ENCODE measurements around the gene E2F4. TPM values are rescaled to one million over a fixed set of nuclear protein-coding genes. Genes with fewer than 3 reads are reported as not detected.
A peak's percentile ranks its signal among the peaks of the same experiment; 100 is the strongest.

Gene E2F4
- total RNA-seq, 1 donor from 2014 or later = 66.5 TPM

DNA sequence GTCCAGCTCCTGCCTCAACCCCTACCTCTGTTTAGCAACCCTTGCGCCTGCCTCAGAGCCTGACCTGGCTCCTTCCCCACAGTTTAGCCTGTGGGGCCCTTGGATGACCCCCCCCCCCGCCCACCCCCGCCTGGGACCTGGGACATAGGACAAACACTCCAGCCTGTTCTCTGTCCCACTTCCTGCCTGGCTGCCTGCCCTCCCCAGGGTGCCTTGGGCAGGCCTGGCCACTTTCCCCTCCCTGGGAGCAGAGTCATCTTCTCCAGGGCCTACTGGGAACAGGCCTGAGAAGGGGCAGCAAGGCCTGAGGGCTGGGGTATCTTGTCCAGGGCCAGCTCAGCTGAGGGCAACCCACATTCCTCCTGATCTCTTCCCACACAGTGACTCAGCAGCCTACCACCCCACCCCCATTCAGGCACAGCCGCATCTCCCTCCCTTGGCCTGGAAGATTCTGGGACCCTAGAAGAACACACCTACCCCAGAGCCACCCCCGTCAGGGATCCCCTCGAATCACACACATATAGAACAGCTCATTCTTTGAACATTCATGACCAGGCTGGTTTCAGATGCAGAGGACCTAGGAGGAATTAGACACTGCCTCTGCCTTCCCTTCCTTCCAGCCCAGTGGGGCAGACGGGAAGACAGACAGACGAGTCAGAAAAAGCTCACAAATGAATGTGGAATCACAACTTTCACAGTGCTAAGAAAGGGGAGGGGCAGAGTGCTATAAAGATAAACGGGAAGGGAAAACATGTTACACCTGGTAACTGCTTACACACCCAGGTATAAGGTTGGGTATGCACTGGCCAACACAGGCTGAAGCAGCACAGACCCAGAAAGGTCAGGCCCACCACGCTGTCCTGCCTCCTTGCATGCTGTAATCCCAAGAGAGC lies 49.3 kb downstream of the E2F4 start:
- ATAC-seq (peak; percentile 71 to 80), DNase-seq (peak; percentile 90)
- Histone ChIP-seq H3K4me1 (peaks cover 70% of the 10 kb centered on the region), H3K36me3 (peaks cover 33% of the 10 kb centered on the region), H3K4me3 (peak overlapping the region; percentile 11), H3K27ac (peak overlapping the region; percentile 93), H3K9me3 (no peaks in the 10 kb centered on the region), H3K27me3 (ENCODE audit: low read depth) (no peaks in the 10 kb centered on the region)
- intact Hi-C loops (cut with DNase I) = no loop called here
- TF ChIP-seq, protein P1, sequence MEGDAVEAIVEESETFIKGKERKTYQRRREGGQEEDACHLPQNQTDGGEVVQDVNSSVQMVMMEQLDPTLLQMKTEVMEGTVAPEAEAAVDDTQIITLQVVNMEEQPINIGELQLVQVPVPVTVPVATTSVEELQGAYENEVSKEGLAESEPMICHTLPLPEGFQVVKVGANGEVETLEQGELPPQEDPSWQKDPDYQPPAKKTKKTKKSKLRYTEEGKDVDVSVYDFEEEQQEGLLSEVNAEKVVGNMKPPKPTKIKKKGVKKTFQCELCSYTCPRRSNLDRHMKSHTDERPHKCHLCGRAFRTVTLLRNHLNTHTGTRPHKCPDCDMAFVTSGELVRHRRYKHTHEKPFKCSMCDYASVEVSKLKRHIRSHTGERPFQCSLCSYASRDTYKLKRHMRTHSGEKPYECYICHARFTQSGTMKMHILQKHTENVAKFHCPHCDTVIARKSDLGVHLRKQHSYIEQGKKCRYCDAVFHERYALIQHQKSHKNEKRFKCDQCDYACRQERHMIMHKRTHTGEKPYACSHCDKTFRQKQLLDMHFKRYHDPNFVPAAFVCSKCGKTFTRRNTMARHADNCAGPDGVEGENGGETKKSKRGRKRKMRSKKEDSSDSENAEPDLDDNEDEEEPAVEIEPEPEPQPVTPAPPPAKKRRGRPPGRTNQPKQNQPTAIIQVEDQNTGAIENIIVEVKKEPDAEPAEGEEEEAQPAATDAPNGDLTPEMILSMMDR (IDR thresholded peaks at IDR 0.05) = no peak

DNA sequence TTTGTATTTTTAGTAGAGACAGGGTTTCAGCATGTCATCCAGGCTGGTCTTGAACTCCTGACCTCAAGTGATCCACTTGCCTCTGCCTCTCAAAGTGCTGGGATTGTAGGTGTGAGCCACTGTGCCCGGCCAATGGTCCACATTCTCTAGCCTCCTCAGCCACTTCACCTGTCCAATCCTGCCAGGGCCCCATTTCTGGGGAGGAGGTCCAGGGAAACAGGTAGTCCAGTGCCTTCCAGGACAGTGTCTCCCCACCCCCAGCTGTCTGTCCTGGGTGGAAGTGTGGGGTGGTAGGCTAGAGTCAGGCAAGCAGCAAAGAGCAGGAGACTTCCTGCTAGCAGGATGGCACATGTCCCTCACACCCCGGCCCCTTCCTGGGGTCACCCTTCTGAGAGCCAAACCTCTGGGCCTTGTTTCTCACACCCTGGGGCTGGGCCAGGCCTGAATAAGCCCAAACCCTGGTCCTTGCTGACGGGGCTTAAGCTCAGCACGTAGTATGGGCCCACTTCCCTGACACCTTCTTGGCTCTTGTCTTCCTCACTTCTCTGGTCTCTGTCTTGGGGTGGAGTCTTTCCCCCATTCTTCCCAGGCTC lies 50.3 kb downstream of the E2F4 start:
- Histone ChIP-seq H3K36me3 (peaks cover 24% of the 10 kb centered on the region), H3K4me1 (peaks cover 70% of the 10 kb centered on the region), H3K9me3 (no peaks in the 10 kb centered on the region), H3K27ac (peak overlapping the region; percentile 93), H3K4me3 (no peak overlapping the region), H3K27me3 (ENCODE audit: low read depth) (no peaks in the 10 kb centered on the region)
- no peak for ATAC-seq
- TF ChIP-seq, protein P1 (IDR thresholded peaks at IDR 0.05) = no peak
- peak; percentile 69 for DNase-seq
- intact Hi-C loops (cut with DNase I) = no loop called here

- Histone ChIP-seq H3K9me3 (no peaks in the 10 kb centered on the region), H3K27ac (peak overlapping the region; percentile 93), H3K4me1 (peaks cover 80% of the 10 kb centered on the region), H3K4me3 (peak overlapping the region; percentile 99), H3K27me3 (ENCODE audit: low read depth) (no peaks in the 10 kb centered on the region), H3K36me3 (peaks cover 11% of the 10 kb centered on the region)
- TF ChIP-seq, protein P1 (IDR thresholded peaks at IDR 0.05) = no peak
- no peak for ATAC-seq
- DNase-seq = peak; percentile 64
- intact Hi-C loops (cut with DNase I) = no loop called here
These were observed 51.5 kb downstream of the E2F4 start for GRCh38 chr16:67243481-67243880.

- intact Hi-C loops (cut with DNase I) = no loop called here
- Histone ChIP-seq H3K9me3 (no peaks in the 10 kb centered on the region), H3K4me3 (peak overlapping the region; percentile 99), H3K36me3 (no peaks in the 10 kb centered on the region), H3K4me1 (peaks cover 84% of the 10 kb centered on the region), H3K27me3 (ENCODE audit: low read depth) (peaks cover 6% of the 10 kb centered on the region), H3K27ac (peak overlapping the region; percentile 93)
- peak in 1 of 2 donors; percentile 15 for ATAC-seq
- peak; percentile 89 for DNase-seq
- TF ChIP-seq, protein P1 (IDR thresholded peaks at IDR 0.05) = no peak
These were observed 52.6 kb downstream of the E2F4 start for GRCh38 chr16:67244387-67245185.

DNA sequence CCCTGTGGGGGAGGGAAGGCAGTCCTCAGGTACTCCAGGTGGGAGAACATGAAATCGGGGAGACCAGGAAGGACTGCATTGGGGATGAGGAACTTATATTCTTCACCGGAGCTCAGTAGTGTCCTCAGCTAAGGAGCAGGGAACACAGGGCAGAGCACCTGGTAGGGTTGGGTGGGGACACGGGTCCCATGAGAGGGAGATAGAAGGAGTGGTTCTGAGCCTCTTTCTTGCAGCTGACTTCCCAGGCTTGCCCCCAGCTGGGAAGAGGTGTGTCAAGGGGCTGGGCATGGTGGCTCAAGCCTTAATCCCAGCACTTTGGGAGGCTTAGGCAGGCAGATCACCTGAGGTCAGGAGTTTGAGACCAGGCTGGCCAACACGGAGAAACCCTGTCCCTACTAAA lies 53.2 kb downstream of the E2F4 start:
- Histone ChIP-seq H3K27me3 (ENCODE audit: low read depth) (peaks cover 6% of the 10 kb centered on the region), H3K27ac (peak overlapping the region; percentile 93), H3K9me3 (no peaks in the 10 kb centered on the region), H3K4me1 (peaks cover 81% of the 10 kb centered on the region), H3K36me3 (no peaks in the 10 kb centered on the region), H3K4me3 (peak overlapping the region; percentile 99)
- intact Hi-C loops (cut with DNase I) = no loop called here
- peak; percentile 43 for DNase-seq
- TF ChIP-seq, protein P1 (IDR thresholded peaks at IDR 0.05) = no peak
- ATAC-seq = no peak
